ENCODE results near the gene LRRC71.

LRRC71 gene

GRCh38 chr1:156889802-156890580, 30.4 kb upstream of the LRRC71 start:
- peak; percentile 23 for DNase-seq (ENCODE audit: low read depth, low spot score)
- H3K4me3 ChIP-seq (ENCODE audit: low read length), result no peak overlapping the region

- DNase-seq (ENCODE audit: low read depth, low spot score), result peak; percentile 66
- H3K4me3 ChIP-seq (ENCODE audit: low read length), result peak overlapping the region; percentile 16; the same call in 1 of the 2 replicates
Observed at GRCh38 chr1:156892190-156893047, 28.0 kb upstream of the LRRC71 start.

- H3K4me3 ChIP-seq (ENCODE audit: low read length), result peak within 1 kb of the TSS; percentile 16; the same call in 1 of the 2 replicates
- no peak for DNase-seq (ENCODE audit: low read depth, low spot score)
Observed at GRCh38 chr1:156893048-156893953, 27.1 kb upstream of the LRRC71 start, which contains the start of gene PEAR1. Gene PEAR1 (plus strand): TSS chr1:156893718. CDS start chr1:156903927, 10,209 bp downstream.

- H3K4me3 ChIP-seq (ENCODE audit: low read length), result no peak overlapping the region
- DNase-seq (ENCODE audit: low read depth, low spot score), result no peak
Observed at GRCh38 chr1:156894001-156894400, 26.4 kb upstream of the LRRC71 start.

- H3K4me3 ChIP-seq (ENCODE audit: low read length), result no peak overlapping the region
- no peak for DNase-seq (ENCODE audit: low read depth, low spot score)
Observed at GRCh38 chr1:156894711-156895454, 25.5 kb upstream of the LRRC71 start.

GRCh38 chr1:156895455-156895812, 25.0 kb upstream of the LRRC71 start:
- H3K4me3 ChIP-seq (ENCODE audit: low read length), result no peak overlapping the region
- DNase-seq (ENCODE audit: low read depth, low spot score), result no peak

GRCh38 chr1:156895927-156896326, 24.5 kb upstream of the LRRC71 start:
- no peak overlapping the region for H3K4me3 ChIP-seq (ENCODE audit: low read length)
- no peak for DNase-seq (ENCODE audit: low read depth, low spot score)

- no peak for DNase-seq (ENCODE audit: low read depth, low spot score)
- no peak overlapping the region for H3K4me3 ChIP-seq (ENCODE audit: low read length)
Observed at GRCh38 chr1:156896490-156897033, 23.9 kb upstream of the LRRC71 start.

GRCh38 chr1:156897078-156897825, 23.2 kb upstream of the LRRC71 start:
- no peak for DNase-seq (ENCODE audit: low read depth, low spot score)
- H3K4me3 ChIP-seq (ENCODE audit: low read length), result no peak overlapping the region

- no peak overlapping the region for H3K4me3 ChIP-seq (ENCODE audit: low read length)
- no peak for DNase-seq (ENCODE audit: low read depth, low spot score)
Observed at GRCh38 chr1:156898161-156898566, 22.3 kb upstream of the LRRC71 start.

GRCh38 chr1:156898971-156899664, 21.3 kb upstream of the LRRC71 start:
- no peak overlapping the region for H3K4me3 ChIP-seq (ENCODE audit: low read length)
- no peak for DNase-seq (ENCODE audit: low read depth, low spot score)

- DNase-seq (ENCODE audit: low read depth, low spot score), result no peak
- H3K4me3 ChIP-seq (ENCODE audit: low read length), result no peak overlapping the region
Observed at GRCh38 chr1:156899956-156900718, 20.3 kb upstream of the LRRC71 start.

- no peak for DNase-seq (ENCODE audit: low read depth, low spot score)
- H3K4me3 ChIP-seq (ENCODE audit: low read length), result no peak overlapping the region
Observed at GRCh38 chr1:156900896-156901589, 19.4 kb upstream of the LRRC71 start.

GRCh38 chr1:156901590-156901900, 18.9 kb upstream of the LRRC71 start:
- no peak for DNase-seq (ENCODE audit: low read depth, low spot score)
- H3K4me3 ChIP-seq (ENCODE audit: low read length), result no peak overlapping the region

GRCh38 chr1:156901966-156902915, 18.2 kb upstream of the LRRC71 start:
- H3K4me3 ChIP-seq (ENCODE audit: low read length), result no peak overlapping the region
- DNase-seq (ENCODE audit: low read depth, low spot score), result no peak
